Hindlimb muscle (tissue), 1 donor: Measurements from ENCODE around the gene CTRB2. TPM values are rescaled to one million over a fixed set of nuclear protein-coding genes. Genes with fewer than 3 reads are reported as not detected.
A peak's percentile ranks its signal among the peaks of the same experiment; 100 is the strongest.
"Not testable (repeated sequence)": the region's sequence is repeated elsewhere in the genome, so short reads cannot be mapped to it uniquely, and the experiment has no call there.

Source experiments
- DNase-seq: peaks from one replicate; pipeline ENCODE4 v3.0.0-alpha.2; 2013
- polyA plus RNA-seq: library from polyadenylated mRNA; unstranded; fragments of 120-200 nt; gene quantifications from one replicate; pipeline ENCODE4 v1.2.1, GENCODE V29; 2013; ENCODE audit not compliant: insufficient read length

Gene CTRB2
- polyA plus RNA-seq, 1 donor: 0.23 TPM

DNA sequence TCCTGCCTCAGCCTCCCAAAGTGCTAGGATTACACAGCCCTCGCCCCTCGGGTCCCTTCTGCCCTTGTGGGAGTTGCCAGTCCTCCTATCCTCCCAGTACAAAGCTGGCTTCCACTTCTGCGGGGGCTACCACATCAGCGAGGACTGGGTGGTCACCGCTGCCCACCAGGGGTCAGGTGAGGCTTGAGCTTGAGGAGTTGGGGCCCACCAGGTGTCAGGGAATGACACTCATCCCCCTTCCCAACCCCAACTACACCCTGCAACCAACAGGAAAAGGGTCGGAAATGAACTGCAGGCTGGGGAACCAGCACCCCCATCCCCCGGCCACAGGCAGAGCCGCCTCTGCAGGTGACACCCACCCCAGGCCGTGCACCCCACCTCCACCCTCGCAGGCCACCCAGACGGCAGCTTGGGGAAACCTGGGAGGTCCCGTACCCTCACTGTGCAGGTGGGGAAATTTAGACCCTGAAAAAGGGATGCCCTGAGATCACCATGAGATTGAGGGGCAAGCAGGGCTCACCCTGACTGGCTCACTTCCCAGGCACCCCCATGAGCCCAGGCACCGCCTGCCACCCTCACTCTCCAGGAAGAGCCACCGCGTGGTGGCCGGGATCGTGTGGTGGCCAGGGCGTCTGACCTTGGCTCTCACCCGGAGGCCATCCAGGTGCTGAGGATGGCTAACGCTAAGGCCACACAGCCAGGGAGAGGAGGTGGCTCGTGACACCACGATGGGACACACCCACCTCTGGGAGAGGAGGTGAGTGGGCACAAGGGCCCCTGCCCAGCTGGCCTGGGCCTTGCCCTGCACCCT, 19.8 kb upstream of the CTRB2 start:
- no peak for DNase-seq

DNA sequence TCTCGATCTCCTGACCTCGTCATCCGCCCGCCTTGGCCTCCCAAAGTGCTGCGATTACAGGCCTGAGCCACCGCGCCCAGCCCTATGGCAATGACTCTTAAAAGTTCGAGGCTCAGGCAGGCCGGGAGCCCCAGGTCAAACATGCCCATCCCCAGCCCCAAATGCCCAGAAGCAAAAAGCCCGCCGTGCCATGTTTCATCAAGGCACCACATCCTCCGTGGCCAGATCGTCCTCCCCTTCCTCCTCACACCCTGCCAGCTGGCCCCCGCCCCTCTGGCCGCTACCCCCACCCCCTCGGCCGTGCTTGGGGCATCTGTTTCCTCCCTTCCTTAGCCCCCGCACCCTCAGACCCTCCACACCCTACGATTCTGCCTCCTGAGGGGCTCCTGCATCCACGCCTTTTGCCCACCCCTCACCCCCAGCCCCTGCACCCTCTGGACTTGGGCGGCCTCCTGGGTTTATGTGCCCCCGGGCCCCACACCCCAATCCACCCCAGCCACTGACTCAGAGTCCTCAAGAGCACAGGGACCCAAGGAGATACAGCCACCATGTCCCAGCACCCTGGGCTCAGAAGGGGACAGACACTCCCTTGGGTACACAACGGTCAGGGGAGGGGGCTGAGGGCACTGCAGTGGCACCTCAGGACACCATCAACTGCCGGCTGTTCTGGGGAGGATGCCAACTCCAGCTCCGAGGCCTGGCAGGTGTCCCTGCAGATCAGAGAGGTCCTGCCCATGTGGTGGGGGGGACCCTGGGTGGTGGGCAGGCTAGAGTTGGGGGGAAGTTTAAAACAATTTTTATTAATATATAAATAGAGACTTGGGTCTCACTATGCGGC, 18.9 kb upstream of the CTRB2 start:
- DNase-seq: no peak

DNA sequence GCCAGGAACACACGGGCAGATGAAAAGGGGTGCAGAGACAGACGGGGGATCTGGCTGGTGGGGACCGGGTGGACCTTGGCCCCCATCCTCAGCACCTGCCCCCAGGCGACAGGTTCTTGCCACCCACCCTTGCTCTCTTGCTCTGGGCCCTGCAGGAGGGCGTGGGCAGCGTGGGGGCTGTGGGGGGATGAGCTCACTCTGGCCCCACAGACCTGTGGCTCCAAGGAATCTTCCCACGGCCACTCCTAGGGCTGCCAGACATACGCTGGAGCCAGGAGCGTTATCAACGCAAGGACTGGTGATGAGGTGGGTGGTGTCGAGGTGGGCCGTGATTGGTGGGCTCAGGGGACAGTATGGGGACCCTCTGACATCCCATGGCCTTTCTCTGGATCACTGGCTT, 18.1 kb upstream of the CTRB2 start:
- no peak for DNase-seq

DNA sequence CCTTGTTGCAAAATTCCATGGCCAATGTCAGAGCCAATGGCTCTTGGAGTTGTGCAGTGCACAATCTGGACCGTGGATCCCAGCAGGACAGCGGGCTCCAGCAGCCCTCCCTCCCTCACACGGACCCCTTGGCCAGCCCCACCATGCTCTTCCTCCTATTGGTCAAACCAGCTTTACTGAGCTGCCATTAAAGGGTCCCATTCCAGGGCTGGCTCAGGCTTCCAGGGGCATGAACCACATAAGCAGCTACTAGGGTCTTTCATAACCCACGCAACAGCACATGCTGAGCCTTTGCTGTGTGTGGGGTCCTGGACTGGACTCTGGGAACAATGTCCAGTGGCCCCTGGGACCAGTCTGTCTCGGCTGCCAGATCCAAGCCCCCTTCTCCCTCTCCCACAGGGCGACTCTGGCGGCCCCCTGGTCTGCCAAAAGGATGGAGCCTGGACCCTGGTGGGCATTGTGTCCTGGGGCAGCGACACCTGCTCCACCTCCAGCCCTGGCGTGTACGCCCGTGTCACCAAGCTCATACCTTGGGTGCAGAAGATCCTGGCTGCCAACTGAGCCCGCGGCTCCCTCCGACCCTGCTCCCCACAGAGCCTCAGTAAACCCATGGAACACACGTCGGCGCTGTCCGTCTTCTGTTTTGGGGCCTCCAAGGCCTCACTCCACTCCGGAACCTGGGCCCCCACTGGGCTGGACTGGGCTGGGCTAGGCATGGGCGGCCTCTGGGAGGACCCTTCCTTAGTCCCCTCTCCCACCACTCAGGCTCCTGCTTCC, 17.5 kb upstream of the CTRB2 start:
- no peak for DNase-seq

DNA sequence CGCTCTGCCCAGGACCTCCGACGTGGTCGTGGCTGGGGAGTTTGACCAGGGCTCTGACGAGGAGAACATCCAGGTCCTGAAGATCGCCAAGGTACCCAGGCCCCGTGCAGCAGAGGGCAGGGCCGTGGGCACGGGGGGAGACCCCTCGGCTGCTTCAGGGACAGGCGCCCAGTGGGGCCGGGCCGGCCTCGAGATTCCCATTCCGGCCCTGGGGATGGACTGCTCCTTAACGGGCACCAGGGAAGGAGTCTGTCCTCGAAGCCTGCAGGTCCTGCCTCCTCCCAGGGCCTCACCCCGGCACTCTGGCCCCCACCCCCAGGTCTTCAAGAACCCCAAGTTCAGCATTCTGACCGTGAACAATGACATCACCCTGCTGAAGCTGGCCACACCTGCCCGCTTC, 16.2 kb upstream of the CTRB2 start:
- not testable (repeated sequence) for DNase-seq

DNA sequence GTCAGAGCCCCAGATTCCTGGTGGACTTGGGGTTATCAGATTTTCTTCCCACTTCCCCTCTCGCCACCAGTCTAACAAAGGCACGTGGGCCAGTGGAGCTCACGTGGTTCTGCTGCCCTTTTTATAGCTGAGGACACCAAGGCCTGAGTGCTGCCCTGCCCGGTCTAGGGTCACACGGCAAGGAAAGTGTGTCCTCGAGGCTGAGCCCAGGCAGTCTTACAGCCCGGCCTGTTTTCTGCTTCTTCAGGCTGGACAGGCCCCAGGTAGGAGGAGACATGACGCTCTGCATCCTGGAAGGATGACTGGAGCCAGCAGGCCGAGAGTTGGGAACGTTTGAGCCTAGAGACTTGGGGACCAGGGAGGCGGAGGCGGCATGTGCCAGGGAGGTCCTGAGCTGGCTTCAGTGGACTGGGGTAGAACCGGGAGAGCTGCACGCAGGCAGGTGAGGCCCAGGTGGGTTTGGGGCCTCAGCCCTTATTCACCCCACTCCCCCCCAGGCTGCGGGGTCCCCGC, 15.4 kb upstream of the CTRB2 start:
- DNase-seq: peak; percentile 85

DNA sequence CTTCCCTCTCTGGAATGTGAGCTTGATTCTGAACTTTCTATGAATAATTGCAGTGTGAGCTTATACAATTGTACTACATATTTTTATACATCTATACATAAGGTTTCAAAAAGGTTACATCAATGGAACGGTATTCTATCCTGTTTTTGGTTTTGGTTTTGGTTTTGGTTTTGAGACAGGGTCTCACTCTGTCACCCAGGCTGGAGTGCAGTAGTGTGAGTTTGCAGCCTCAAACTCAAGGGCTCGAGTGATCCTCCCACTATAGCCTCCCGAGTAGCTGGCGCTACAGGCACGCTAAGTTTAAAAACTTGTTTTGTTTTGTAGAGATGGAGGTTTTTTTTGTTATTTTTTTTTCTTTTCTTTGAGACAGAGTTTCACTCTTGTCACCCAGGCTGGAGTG, 12.9 kb upstream of the CTRB2 start:
- no peak for DNase-seq

DNA sequence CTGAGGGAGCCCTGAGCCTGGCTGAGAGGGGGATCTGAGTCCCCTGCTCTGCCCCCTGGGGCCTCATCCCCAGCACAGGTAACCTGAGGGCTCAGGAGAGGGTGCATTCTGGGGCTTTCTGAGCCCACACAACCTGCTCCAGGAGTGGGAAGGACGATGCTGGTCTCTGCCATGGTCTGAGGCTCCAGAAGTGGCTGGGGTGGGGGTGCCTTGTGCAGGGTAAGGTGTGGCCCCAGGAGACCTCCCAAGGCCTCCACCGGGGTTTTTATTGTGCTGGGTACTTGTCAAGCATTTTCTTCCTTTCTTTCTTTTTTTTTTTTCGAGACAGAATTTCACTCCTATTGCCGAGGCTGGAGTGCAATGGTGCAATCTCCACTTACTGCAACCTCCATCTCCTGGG, 12.1 kb upstream of the CTRB2 start:
- no peak for DNase-seq

DNA sequence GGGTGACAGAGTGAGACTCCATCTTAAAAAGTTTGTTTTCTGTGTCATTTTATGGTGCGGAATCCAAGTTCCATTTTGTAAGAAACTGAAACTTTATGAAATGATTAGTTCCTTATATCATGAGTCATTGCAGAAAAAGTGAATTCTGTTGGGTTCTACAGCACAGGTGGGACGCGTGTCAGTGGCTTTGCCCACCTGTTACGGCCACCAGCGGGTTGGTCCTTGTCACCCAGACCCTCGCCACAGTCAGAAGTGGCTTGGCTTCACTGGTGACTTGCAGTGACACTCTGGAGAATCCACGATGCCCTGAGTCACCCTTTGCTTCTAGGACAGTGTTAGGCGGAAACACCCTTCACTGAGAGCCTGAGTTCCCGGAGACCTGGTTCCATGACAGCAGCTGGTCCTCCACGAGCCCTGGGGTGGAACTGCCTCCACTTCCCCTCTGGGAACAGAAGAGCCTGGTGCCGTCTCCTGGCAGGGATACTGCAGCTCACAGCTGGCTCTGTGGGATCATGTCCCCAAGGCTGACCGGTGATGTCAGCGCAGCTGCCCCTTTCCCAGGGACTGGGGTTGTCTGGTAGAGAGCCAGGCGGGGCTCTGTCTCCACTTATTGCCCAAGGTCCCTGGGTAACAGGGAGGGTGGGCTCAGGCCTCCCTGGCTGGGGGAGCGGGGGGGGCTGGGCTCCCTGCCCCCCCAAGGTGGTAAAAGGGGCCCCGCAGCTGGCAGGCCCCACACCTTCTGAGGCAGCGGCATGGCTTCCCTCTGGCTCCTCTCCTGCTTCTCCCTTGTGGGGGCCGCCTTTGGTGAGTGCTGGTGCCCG, 11.5 kb upstream of the CTRB2 start, which contains the start of gene CTRB1:
Gene CTRB1 (plus strand): TSS at position 733 of the 821 bp plus-strand sequence. CDS start 20 bp downstream, at position 753.
- no peak for DNase-seq

DNA sequence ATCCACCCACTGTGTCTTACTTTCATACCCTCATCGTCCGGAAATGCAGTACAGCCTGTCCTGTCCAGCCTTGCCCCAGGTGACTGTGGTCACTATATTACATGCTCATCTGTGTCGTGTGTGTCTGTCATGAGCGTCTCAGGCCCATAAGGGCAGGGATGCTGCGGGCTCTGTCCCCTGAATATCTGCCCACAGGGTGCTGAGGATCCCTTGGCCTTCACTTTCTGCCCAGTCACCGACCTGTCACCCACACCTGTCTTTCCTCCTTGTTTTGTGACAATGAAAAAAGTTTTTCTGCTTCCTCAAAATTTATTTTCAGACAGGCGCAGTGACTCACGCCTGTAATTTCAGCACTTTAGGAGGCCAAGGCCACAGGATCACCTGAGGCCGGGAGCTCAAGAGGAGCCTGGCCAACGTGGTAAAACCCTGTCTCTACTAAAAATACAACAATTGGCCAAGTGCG, 10.5 kb upstream of the CTRB2 start:
- DNase-seq: no peak

DNA sequence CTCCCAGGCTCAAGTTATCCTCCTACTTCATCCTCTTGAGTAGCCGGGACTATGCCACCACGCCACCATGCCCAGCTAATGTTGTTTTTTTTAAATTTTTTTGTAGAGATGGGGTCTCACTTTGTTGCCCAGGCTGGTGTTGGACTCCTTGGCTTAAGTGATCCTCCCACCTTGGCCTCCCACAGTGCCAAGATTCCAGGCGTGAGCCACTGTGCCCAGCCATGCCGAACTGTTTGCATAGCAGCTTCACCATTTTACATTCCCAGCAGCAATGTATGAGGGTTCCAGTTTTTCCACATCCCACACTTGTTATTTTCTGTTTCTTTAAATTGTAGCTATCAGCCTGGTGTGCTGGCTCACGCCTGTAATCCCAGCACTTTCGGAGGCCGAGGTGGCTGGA, 9.6 kb upstream of the CTRB2 start:
- no peak for DNase-seq

DNA sequence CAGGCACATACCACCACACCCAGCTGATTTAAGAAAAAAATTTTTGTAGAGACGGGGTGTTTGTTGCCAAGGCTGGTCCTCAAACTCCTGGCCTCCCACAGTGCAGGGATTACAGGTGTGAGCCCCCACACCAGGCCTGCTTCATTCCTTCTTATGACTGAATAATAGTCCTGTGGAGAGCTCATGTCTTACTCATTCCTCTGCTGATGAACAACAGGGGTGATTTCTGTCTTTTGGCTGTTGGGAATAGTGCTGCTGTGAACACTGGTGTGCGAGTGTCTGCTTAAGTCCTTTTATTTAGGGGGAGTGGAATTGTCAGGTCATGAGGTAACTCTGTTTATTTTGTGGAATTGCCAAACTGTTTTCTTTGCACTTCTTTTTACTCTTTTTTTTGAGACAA, 9.2 kb upstream of the CTRB2 start:
- no peak for DNase-seq

DNA sequence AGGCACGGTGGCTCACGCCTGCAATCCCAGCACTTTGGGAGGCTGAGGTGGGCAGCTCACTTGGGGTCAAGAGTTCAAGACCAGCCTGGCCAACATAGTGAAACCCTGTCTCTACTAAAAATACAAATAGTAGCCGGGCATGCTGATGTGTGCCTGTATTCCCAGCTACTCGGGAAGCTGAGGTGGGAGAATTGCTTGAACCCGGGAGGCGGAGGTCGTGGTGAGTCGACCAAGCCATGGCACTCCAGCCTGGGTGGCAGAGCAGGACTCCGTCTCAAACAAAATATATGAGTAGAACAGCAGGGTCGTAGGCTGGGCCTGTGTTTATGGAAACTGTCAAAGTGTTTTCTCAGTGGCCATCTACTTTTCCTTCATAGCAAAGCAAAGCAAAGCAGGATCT, 4.3 kb upstream of the CTRB2 start:
- not testable (repeated sequence) for DNase-seq

DNA sequence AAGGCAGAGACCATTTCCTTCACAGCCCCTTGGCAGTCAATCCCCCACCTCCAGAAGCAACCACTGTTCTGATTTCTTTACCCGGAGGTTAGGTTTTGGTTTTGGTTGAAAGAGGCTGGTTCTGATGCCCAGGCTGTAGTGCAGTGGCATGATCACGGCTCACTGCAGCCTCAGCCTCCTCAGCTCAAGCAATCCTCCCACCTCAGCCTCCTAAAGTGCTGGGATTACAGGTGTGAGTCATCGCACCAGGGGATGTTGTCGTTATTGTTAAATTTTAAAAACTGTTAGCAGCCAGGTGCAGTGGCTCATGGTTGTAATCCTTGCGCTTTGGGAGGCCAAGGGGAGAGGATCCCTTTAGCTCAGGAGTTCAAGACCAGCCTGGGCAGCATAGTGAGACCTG, 3.0 kb upstream of the CTRB2 start:
- no peak for DNase-seq

DNA sequence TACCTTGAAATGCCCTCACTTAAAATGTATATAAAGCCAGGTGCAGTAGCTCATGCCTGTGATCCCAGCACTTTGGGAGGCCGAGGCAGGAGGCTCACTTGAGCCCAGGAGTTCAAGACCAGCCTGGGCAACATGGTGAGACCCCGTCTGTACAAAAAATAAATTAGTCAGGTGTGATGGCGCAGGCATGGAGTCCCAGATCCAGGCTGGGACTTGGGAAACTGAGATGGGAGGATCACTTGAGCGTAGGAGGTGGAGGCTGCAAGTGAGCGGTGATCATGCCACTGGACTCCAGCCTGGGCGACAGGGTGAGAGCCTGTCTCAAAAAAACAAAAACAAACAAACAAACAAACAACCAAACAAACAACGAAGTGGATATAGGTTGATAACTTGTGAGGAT, 2.6 kb upstream of the CTRB2 start:
- DNase-seq: not testable (repeated sequence)

DNA sequence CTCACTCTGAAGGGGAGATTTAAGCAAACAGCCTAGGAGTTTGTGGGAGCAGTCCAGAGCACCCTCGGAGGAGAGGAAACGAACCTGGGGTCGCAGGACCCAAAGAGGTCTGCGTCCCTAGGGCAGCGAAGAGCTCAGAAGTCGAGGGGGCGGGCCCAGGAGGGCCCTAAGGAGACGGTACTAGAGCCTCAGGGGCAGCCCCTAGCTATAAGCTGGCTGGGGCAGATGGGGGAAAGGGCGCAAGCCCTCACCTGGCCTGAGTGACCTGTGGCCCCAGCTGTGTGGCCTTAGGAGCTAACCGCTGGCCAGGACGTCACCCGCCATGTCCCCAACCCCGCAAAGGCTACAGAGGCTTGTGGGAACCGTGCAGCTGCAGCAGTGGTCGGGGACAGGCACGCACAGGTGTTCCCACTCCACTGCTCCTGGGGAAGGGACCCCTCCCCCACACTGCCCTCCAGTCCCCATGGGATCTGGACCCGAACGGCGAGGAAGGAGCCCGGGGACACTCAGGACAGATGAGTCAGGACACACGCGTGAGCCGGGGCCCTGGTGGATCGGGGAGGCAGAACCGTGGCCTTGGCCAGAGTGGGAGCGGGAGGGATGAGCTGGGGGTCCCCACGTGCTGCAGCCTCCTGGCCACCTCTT, 2.0 kb upstream of the CTRB2 start:
- no peak for DNase-seq

DNA sequence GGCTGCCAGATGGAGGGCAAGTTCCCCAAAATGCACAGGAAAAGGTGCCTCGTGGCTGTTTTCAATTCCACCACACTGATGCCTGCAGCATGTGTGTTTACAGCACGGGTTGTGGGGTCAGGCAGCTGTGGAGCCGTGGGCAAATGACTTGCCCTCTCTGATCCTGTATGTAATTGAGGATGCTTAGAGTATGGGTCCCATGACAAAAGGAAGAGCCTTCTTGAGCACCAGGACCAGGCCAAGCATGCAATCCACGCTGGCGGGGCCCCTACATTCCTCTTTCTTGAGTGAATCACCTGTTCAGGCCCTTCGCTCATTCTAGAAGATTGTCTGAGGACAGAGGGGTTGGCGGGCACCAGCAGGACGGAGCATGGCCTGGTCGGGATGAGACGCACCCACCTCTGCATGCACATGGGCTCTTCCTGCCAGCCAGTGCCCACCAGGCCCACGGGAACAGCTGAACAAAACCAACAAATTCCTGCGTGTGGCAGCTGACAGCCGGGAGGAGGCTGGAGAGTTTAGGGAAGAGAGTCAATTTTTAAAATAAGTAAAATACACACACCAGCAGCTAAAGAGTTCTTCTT, 1.4 kb upstream of the CTRB2 start:
- no peak for DNase-seq

DNA sequence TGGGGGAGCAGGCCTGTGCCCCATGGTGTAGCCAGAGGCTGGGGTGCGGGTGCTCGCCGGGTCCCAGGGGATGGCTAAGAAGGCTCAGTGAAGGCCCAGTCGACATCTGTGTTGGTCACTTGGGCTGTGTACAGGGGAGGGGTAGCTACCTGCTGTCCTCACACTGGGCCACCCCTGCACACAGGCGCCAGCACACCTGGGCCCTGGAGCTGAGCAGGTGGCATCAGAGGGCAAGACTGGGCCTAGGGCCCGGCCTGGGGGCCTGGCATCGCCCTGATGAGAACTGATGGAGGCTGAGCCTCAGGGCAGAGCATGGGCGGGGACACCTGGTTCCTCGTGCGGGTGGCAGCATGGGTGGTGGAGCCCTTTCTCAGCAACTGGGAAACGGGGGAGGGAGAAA, 870 bp upstream of the CTRB2 start:
- DNase-seq: no peak

DNA sequence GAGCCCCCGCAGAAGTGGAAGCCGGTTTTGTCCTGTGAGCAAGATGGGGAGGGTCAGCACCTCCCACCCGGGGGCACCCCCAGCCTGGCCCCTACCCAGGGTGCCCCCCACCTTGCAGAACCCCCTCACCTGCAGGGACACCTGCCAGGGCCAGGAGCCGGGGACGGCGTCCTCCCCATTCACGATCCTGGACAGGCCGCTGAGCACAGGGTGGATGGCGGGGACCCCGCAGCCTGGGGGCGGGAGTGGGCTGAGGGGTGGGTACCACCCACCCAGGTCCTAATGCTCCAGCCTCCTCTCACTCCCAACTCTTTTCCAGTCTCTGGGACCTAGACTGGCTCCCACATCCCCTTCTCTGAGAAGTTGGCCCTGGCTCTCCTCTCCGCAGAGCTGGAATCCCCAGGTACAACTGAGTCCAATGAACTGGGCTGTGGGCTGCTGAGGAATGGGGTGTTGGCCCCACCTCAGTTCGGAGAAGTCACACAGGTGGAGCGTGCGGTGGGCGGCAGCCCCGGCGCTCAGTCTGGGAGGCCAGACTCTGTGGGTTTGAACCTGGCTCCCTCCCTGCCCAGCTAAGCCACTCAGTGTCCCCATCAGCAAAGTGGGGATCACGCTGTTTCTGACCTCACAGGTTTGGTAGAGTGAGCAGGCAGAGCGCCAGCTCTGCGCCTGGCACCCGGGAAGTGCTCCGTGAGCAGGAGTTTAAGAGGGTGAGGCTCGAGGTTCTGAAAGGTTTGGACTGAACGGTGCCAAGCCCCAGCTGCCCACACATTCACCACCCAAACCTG, 806 bp downstream of the CTRB2 start:
- not testable (repeated sequence) for DNase-seq

DNA sequence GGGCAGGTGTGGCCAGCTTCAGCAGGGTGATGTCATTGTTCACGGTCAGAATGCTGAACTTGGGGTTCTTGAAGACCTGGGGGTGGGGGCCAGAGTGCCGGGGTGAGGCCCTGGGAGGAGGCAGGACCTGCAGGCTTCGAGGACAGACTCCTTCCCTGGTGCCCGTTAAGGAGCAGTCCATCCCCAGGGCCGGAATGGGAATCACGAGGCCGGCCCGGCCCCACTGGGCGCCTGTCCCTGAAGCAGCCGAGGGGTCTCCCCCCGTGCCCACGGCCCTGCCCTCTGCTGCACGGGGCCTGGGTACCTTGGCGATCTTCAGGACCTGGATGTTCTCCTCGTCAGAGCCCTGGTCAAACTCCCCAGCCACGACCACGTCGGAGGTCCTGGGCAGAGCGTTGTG, 1.5 kb downstream of the CTRB2 start:
- DNase-seq: not testable (repeated sequence)
